ENCODE results near the gene KCNA5.

- no peak for TF ChIP-seq POLR2A (IDR thresholded peaks at IDR 0.05)
- TF ChIP-seq CTCF (IDR thresholded peaks at IDR 0.05 in 8 of 11, conservative IDR thresholded peaks at IDR 0.05 in 3 of 11) = no peak
- no peak for TF ChIP-seq POLR2AphosphoS5 (IDR thresholded peaks at IDR 0.05)
Measured at GRCh38 chr12:5031242-5031641, 12.4 kb upstream of the KCNA5 start.

All from spleen (tissue), 7 donors.